ENCODE data around the gene RAB40C. TPM values are rescaled to one million over a fixed set of nuclear protein-coding genes. Genes with fewer than 3 reads are reported as not detected.

The RAB40C gene
- total RNA-seq, 1 experiment from 2014 or later: 19.1 TPM

DNA sequence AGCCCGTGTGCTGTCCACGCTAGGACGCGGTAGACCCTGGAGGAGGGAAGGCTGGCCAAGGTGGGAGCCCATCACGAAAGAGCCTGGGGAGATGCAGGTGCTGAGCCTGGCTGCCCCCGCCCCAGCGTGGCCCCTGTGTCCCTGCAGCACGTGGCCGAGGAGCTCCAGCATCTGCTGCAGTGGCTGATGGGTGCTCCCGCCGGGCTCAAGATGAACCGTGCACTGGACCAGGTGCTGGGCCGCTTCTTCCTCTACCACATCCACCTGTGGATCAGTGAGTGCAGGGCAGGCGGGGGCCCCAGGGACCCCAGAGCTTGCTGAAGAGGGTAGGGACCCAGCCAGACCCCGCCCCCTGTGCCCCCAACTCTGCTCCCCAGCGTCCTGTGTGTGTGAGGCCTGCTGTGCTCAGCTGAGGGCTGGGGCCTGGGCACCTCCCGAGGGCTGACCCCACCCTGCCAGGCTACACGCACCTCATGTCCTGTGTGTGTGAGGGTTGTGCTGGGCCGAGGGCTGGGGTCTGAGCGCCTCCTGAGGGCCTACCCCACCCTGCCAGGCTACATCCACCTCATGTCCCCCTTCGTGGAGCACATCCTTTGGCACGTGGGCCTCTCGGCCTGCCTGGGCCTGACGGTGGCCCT is 11.5 kb upstream of the RAB40C start:
- POLR2A ChIA-PET: no interaction called here
- CTCF ChIA-PET: no interaction called here

DNA sequence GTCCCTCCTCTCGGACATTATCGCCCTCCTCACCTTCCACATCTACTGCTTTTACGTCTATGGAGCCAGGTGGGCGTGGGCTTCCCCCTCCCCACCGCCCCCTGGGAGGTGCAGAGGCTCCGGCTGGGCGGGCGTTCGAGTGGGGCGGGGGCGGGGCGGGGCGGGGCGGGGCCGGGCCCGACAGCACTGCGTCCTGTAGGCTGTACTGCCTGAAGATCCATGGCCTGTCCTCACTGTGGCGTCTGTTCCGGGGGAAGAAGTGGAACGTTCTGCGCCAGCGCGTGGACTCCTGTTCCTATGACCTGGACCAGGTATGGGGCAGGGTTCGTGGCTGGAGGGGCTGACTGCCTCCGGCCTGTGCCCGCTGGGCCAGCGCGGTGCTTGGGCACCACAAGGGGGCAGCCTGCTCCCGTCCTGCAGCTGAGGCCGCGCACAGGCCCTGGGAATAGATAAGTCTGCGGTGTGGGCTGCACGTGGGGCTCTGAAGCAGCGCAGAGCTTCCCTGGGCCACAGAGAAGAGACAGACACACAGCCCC is 10.9 kb upstream of the RAB40C start:
- H3K27ac Mint-ChIP-seq (ENCODE audit: unreplicated experiment): no peak overlapping the region
- no peaks in the 10 kb centered on the region; the same call in 1 of the 2 replicates for H3K36me3 ChIP-seq (ENCODE audit: control insufficient read depth, insufficient read depth, low read length)
- no peak overlapping the region for H3K4me3 ChIP-seq (ENCODE audit: low read depth, low read length)
- TF ChIP-seq, protein P1, sequence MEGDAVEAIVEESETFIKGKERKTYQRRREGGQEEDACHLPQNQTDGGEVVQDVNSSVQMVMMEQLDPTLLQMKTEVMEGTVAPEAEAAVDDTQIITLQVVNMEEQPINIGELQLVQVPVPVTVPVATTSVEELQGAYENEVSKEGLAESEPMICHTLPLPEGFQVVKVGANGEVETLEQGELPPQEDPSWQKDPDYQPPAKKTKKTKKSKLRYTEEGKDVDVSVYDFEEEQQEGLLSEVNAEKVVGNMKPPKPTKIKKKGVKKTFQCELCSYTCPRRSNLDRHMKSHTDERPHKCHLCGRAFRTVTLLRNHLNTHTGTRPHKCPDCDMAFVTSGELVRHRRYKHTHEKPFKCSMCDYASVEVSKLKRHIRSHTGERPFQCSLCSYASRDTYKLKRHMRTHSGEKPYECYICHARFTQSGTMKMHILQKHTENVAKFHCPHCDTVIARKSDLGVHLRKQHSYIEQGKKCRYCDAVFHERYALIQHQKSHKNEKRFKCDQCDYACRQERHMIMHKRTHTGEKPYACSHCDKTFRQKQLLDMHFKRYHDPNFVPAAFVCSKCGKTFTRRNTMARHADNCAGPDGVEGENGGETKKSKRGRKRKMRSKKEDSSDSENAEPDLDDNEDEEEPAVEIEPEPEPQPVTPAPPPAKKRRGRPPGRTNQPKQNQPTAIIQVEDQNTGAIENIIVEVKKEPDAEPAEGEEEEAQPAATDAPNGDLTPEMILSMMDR (IDR thresholded peaks at IDR 0.05; ENCODE audit: insufficient read depth in 1 of 2, low read depth in 1 of 2, low read length in 1 of 2, severe bottlenecking in 1 of 2, unreplicated experiment in 1 of 2): peak; percentile 43 to 46
- no peaks in the 10 kb centered on the region for H3K27me3 ChIP-seq (replicated peaks; ENCODE audit: control insufficient read depth, insufficient read depth, low read length)
- peaks cover 6% of the 10 kb centered on the region for H3K36me3 Mint-ChIP-seq (ENCODE audit: insufficient read depth, unreplicated experiment)
- ChIA-PET CTCF (no interaction called here), POLR2A (no interaction called here)
- H3K4me1 ChIP-seq: no peaks in the 10 kb centered on the region
- no TSS peak for BruUV-seq (replicated peaks)
- no peaks in the 10 kb centered on the region for H3K9me3 ChIP-seq
- no peaks in the 10 kb centered on the region for H3K27me3 Mint-ChIP-seq (ENCODE audit: insufficient read depth, unreplicated experiment)
- intact Hi-C loops (cut with micrococcal nuclease; ENCODE audit: unreplicated experiment): no loop called here
- DNase-seq: peak in 1 of 2 experiments; percentile 49
- no peaks in the 10 kb centered on the region for H3K4me1 Mint-ChIP-seq (ENCODE audit: low read depth, unreplicated experiment)
- H3K9me3 Mint-ChIP-seq (ENCODE audit: unreplicated experiment): no peaks in the 10 kb centered on the region
- H3K4me3 Mint-ChIP-seq (ENCODE audit: unreplicated experiment): no peak overlapping the region

More for the DNA sequence above, 11.5 kb upstream of the RAB40C start:
- Mint-ChIP-seq H3K27me3 (ENCODE audit: insufficient read depth, unreplicated experiment) (no peaks in the 10 kb centered on the region), H3K27ac (ENCODE audit: unreplicated experiment) (no peak overlapping the region), H3K4me3 (ENCODE audit: unreplicated experiment) (no peak overlapping the region), H3K9me3 (ENCODE audit: unreplicated experiment) (no peaks in the 10 kb centered on the region), H3K4me1 (ENCODE audit: low read depth, unreplicated experiment) (no peaks in the 10 kb centered on the region), H3K36me3 (ENCODE audit: insufficient read depth, unreplicated experiment) (peaks cover 6% of the 10 kb centered on the region)
- Histone ChIP-seq H3K27me3 (replicated peaks; ENCODE audit: control insufficient read depth, insufficient read depth, low read length) (no peaks in the 10 kb centered on the region), H3K9me3 (no peaks in the 10 kb centered on the region), H3K4me3 (ENCODE audit: low read depth, low read length) (no peak overlapping the region), H3K4me1 (no peaks in the 10 kb centered on the region), H3K36me3 (ENCODE audit: control insufficient read depth, insufficient read depth, low read length) (no peaks in the 10 kb centered on the region; the same call in 1 of the 2 replicates)
- no peak for DNase-seq
- BruUV-seq (replicated peaks): no TSS peak
- TF ChIP-seq, protein P1 (IDR thresholded peaks at IDR 0.05; ENCODE audit: insufficient read depth in 1 of 2, low read depth in 1 of 2, low read length in 1 of 2, severe bottlenecking in 1 of 2, unreplicated experiment in 1 of 2): no peak
- intact Hi-C loops (cut with micrococcal nuclease; ENCODE audit: unreplicated experiment): no loop called here

DNA sequence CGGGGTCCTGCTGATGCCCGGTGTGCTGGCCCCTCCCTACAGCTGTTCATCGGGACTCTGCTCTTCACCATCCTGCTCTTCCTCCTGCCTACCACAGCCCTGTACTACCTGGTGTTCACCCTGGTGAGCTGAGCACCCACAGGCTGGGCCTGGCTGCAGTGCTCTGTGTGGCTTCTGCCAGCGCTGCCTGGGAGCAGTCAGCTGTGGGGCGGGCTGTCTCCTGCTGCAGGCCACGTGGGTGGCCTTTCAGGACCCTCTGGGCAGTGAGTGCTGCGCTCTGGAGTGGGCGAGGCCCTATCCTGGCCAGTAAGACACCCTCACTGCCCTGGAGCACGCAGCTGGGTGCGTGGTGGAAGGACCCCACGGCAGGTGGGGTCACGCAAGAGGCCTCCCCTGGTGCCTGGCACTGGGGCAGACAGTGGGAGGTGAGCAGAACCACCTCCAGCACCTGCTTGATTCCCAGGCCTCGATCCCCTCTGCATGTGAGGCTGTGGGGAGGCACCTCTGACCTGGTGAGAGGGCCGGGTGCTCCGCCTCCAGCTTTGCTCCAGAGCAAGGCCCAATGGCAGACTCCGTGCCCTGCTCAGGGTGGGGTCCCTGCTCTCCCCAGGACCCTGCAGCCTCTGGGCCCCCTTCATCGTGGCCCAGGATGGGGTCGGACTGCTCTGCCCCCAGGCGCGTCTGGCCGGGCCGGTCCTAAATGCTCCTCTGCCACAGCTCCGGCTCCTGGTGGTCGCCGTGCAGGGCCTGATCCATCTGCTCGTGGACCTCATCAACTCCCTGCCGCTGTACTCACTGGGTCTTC is 9.5 kb upstream of the RAB40C start:
- Mint-ChIP-seq H3K9me3 (ENCODE audit: unreplicated experiment) (no peaks in the 10 kb centered on the region), H3K36me3 (ENCODE audit: insufficient read depth, unreplicated experiment) (peaks cover 8% of the 10 kb centered on the region), H3K27ac (ENCODE audit: unreplicated experiment) (no peak overlapping the region), H3K4me3 (ENCODE audit: unreplicated experiment) (no peak overlapping the region), H3K4me1 (ENCODE audit: low read depth, unreplicated experiment) (no peaks in the 10 kb centered on the region), H3K27me3 (ENCODE audit: insufficient read depth, unreplicated experiment) (no peaks in the 10 kb centered on the region)
- ChIA-PET CTCF (no interaction called here), POLR2A (no interaction called here)
- DNase-seq: no peak
- TF ChIP-seq, protein P1 (IDR thresholded peaks at IDR 0.05; ENCODE audit: insufficient read depth in 1 of 2, low read depth in 1 of 2, low read length in 1 of 2, severe bottlenecking in 1 of 2, unreplicated experiment in 1 of 2): no peak
- Histone ChIP-seq H3K4me1 (no peaks in the 10 kb centered on the region), H3K4me3 (ENCODE audit: low read depth, low read length) (no peak overlapping the region), H3K9me3 (no peaks in the 10 kb centered on the region), H3K36me3 (ENCODE audit: control insufficient read depth, insufficient read depth, low read length) (no peaks in the 10 kb centered on the region; the same call in 1 of the 2 replicates), H3K27me3 (replicated peaks; ENCODE audit: control insufficient read depth, insufficient read depth, low read length) (no peaks in the 10 kb centered on the region)
- intact Hi-C loops (cut with micrococcal nuclease; ENCODE audit: unreplicated experiment): no loop called here
- no TSS peak for BruUV-seq (replicated peaks)

Data from Caco-2 (cell line).